DOHH2 (cell line): ENCODE measurements around the gene CAMK2D.

Experiments
- EZH2phosphoT487 ChIP-seq: fragments of 200-600 bp; sonication (generic); IDR thresholded peaks from 2 replicates; pipeline ENCODE4 v1.6.1; 2017; ENCODE audit warnings: borderline replicate concordance, mild to moderate bottlenecking, antibody characterized with exemption, low read length, moderate library complexity, mixed read lengths
- TF ChIP-seq, protein P1 (sequence below): fragments of 200-600 bp; sonication (generic); IDR thresholded peaks from one replicate; pipeline ENCODE4 v1.5.1; 2014; ENCODE audit warnings: antibody characterized with exemption, mild to moderate bottlenecking, low read depth, low read length; ENCODE audit not compliant: poor library complexity, severe bottlenecking

GRCh38 chr4:113644398-113644797 lies 117.1 kb downstream of the CAMK2D start:
- TF ChIP-seq, protein P1, sequence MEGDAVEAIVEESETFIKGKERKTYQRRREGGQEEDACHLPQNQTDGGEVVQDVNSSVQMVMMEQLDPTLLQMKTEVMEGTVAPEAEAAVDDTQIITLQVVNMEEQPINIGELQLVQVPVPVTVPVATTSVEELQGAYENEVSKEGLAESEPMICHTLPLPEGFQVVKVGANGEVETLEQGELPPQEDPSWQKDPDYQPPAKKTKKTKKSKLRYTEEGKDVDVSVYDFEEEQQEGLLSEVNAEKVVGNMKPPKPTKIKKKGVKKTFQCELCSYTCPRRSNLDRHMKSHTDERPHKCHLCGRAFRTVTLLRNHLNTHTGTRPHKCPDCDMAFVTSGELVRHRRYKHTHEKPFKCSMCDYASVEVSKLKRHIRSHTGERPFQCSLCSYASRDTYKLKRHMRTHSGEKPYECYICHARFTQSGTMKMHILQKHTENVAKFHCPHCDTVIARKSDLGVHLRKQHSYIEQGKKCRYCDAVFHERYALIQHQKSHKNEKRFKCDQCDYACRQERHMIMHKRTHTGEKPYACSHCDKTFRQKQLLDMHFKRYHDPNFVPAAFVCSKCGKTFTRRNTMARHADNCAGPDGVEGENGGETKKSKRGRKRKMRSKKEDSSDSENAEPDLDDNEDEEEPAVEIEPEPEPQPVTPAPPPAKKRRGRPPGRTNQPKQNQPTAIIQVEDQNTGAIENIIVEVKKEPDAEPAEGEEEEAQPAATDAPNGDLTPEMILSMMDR: no peak
- no peak for TF ChIP-seq EZH2phosphoT487
